GM12873 (cell line): Measurements from ENCODE around the gene P4HA2.

Source experiments
- CTCF ChIP-seq: IDR thresholded peaks from 2 replicates; pipeline ENCODE4 v1.5.1; 2012; ENCODE audit warnings: low read depth, mild to moderate bottlenecking, moderate library complexity, low read length, control low read depth; ENCODE audit not compliant: insufficient read depth; ENCODE audit errors: missing control alignments

P4HA2 gene

GRCh38 chr5:132224716-132225115, 2.9 kb downstream of the P4HA2 start:
- no peak for TF ChIP-seq CTCF

- no peak for TF ChIP-seq CTCF
These were observed 3.8 kb downstream of the P4HA2 start for GRCh38 chr5:132223861-132224260.

GRCh38 chr5:132222649-132223038, 5.0 kb downstream of the P4HA2 start:
- no peak for TF ChIP-seq CTCF

GRCh38 chr5:132221781-132222648, 5.6 kb downstream of the P4HA2 start:
- no peak for TF ChIP-seq CTCF

- TF ChIP-seq CTCF: no peak
These were observed 7.2 kb downstream of the P4HA2 start for GRCh38 chr5:132220491-132220890.

GRCh38 chr5:132219981-132220380, 7.7 kb downstream of the P4HA2 start:
- no peak for TF ChIP-seq CTCF

GRCh38 chr5:132219289-132219970, 8.2 kb downstream of the P4HA2 start:
- no peak for TF ChIP-seq CTCF
